Psoas muscle (tissue), 8 donors: Measurements from ENCODE around the gene FARP1. TPM values are rescaled to one million over a fixed set of nuclear protein-coding genes. Genes with fewer than 3 reads are reported as not detected.

Source experiments
- ATAC-seq, 4 donors: fragments of 200-7000 bp; cut with Tn5 transposase; one replicate each; pipeline ENCODE4 v1.9.1; 2020; ENCODE audit warnings: moderate library complexity in 3 of 4, mild to moderate bottlenecking in 2 of 4
- DNase-seq, 2 donors: peaks; one replicate each; pipeline ENCODE4 v3.0.0-alpha.2; 2020
- H3K27ac ChIP-seq: fragments of 200-600 bp; one replicate; pipeline ENCODE4 v1.8.0; 2022
- H3K27me3 ChIP-seq, 3 donors: fragments of 200-600 bp in 1 of 3; one replicate each; pipeline versions ENCODE4 v1.6.1 to v1.8.0; 2013 to 2022; ENCODE audit warnings: low read length in 2 of 3, mild to moderate bottlenecking in 2 of 3, moderate library complexity in 1 of 3; ENCODE audit not compliant: insufficient read depth in 3 of 3
- H3K36me3 ChIP-seq, 2 donors: fragments of 200-600 bp in 1 of 2; one replicate each; pipeline versions ENCODE4 v1.6.1 to v1.8.0; 2013 to 2022; ENCODE audit warnings: low read depth in 1 of 2, mild to moderate bottlenecking in 1 of 2, moderate library complexity in 1 of 2; ENCODE audit not compliant: insufficient read depth in 1 of 2
- H3K4me1 ChIP-seq: fragments of 200-600 bp; one replicate; pipeline ENCODE4 v1.8.0; 2022
- H3K4me3 ChIP-seq: fragments of 200-600 bp; one replicate; pipeline ENCODE4 v1.8.0; 2022; ENCODE audit warnings: mild to moderate bottlenecking
- H3K9me3 ChIP-seq: fragments of 200-600 bp; one replicate; pipeline ENCODE4 v1.8.0; 2022
- WGBS, 3 donors: extraction: QIAGEN DNeasy Blood & Tissue Kit; methylation state at CpG; one replicate each; pipeline versions ENCODE4 v1.1.6 to v1.1.7; 2013; 5-methylcytosine and 5-hydroxymethylcytosine counted together
- intact Hi-C, 2 donors: fragments of 100-400 bp; cut with DNase I; formaldehyde crosslinking; loops; one replicate each; pipeline versions ENCODE4 v1.11.0 to v1.14.2; 2022
- polyA plus RNA-seq, 3 donors: library from polyadenylated mRNA; stranded (reverse); fragments of 200-250 nt; gene quantifications; one replicate each; pipeline ENCODE4 v1.2.3, GENCODE V29; 2013
- total RNA-seq, 4 donors: library from RNA; stranded (reverse); fragmentation: NEBNext Ultra II Directional in 2 of 4; extraction: Animal tissue kit (Norgen Biotek cat#: 25700) in 2 of 4; gene quantifications; one replicate each; pipeline versions ENCODE4 v1.2.1 to v1.2.4, GENCODE V29; 2021 to 2023
- TF ChIP-seq, protein P1 (sequence below): fragments of 200-600 bp; IDR thresholded peaks from one replicate; pipeline ENCODE4 v1.8.0; 2022; ENCODE audit warnings: antibody characterized with exemption
- donor health status: healthy with polysubstance abuse.
- donor health status: DM: no; HTN: no; CAD: no; lungs with moderate emphysema.
- donor health status: Bipolar disorder and iron deficiency.
- donor health status: healthy.
- donor health status: DM: yes; HTN: yes; CAD: no.
- donor health status: DM: no; HTN: no; CAD: no.
- donor health status: DM: no; HTN: no; CAD: no.
- donor health status: DM: yes; HTN: yes; CAD: no.

Gene FARP1
- total and polyA plus RNA-seq, 7 donors, result 5.7 to 19.4 (median 9.2) TPM

DNA sequence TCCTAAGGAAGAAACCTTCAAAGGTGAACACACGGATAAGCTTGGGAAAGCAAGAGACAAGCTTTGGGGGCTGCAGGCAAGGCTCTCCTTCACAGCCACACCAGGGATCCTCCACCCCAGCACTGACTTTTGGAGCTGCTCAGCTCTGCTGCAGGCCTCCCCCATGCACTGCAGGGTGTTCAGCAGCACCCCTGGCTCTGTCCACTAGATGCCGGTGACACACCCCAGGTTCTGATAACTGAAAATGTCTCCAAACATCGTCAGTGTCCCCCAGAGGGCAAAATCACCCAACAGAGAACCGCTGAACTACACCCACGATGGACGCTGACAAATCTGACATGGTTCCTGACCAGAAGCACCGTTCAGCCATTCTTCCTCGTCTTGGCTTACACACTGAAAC is 343.5 kb downstream of the FARP1 start:
- intact Hi-C loops, result loop anchor here in 1 of 2 donors (5.0 kb wide), 1 partner anchor 41 kb away; no protein-coding TSS in a partner anchor
- DNase-seq (no peak), ATAC-seq (no peak)
- H3K9me3 ChIP-seq, result no peaks in the 10 kb centered on the region
- H3K36me3 ChIP-seq, result no peaks in the 10 kb centered on the region
- H3K27me3 ChIP-seq, result no peaks in the 10 kb centered on the region
- 60 to 70% (median 69%) methylated on average over 8 of the region's 8 CpGs for WGBS, 3 donors
- no peak overlapping the region for H3K4me3 ChIP-seq
- H3K4me1 ChIP-seq, result peaks cover 66% of the 10 kb centered on the region
- no peak overlapping the region for H3K27ac ChIP-seq
- TF ChIP-seq, protein P1, sequence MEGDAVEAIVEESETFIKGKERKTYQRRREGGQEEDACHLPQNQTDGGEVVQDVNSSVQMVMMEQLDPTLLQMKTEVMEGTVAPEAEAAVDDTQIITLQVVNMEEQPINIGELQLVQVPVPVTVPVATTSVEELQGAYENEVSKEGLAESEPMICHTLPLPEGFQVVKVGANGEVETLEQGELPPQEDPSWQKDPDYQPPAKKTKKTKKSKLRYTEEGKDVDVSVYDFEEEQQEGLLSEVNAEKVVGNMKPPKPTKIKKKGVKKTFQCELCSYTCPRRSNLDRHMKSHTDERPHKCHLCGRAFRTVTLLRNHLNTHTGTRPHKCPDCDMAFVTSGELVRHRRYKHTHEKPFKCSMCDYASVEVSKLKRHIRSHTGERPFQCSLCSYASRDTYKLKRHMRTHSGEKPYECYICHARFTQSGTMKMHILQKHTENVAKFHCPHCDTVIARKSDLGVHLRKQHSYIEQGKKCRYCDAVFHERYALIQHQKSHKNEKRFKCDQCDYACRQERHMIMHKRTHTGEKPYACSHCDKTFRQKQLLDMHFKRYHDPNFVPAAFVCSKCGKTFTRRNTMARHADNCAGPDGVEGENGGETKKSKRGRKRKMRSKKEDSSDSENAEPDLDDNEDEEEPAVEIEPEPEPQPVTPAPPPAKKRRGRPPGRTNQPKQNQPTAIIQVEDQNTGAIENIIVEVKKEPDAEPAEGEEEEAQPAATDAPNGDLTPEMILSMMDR, result no peak

DNA sequence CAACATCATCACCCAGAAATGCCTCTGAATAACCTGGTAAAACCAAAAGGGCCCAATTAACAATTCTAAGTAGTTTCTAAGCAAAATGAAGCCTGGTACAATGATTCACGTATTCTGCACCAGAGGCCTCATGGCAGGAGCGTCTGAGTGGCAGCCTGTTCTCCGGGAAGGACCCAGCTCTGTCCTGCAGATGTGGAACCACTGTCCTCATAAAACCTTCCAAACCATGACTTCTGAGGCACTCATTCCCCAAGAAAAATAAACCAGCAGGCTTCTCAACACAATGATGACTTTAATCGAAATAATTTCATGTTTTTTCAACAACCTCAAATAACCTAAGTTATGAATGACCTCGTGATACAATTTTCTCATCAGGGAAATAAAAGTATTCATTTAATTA is 344.1 kb downstream of the FARP1 start:
- 60 to 73% (median 64%) methylated on average over 5 of the region's 5 CpGs for WGBS, 3 donors
- intact Hi-C loops, result loop anchor here in 1 of 2 donors (5.0 kb wide), 1 partner anchor 40 kb away; no protein-coding TSS in a partner anchor
- TF ChIP-seq, protein P1, result no peak
- Histone ChIP-seq H3K4me3 (no peak overlapping the region), H3K27ac (no peak overlapping the region), H3K36me3 (no peaks in the 10 kb centered on the region), H3K9me3 (no peaks in the 10 kb centered on the region), H3K4me1 (peaks cover 60% of the 10 kb centered on the region), H3K27me3 (no peaks in the 10 kb centered on the region)
- DNase-seq, result no peak
- ATAC-seq, result no peak

DNA sequence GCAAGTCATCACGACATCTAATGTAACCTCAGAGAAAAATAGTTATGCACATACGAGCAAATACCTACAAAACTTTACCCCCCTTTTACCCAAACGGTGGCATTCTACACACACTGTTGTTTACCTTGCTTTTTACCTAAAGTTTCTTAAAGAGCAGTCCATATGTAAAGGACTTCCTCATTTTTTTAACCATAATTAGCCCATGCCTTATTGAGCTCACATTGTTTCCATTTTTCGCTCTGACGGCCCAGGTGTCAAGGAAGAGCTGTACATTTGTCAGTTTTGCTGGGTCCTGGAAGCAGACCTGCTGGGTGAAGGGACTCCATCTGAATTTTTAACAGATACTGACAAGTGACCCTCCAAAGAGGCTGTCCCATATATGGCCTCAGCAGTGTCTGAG is 344.6 kb downstream of the FARP1 start:
- DNase-seq, result no peak
- H3K36me3 ChIP-seq, result no peaks in the 10 kb centered on the region
- 78 to 82% (median 81%) methylated on average over 5 of the region's 5 CpGs for WGBS, 3 donors
- peaks cover 59% of the 10 kb centered on the region for H3K4me1 ChIP-seq
- H3K4me3 ChIP-seq, result no peak overlapping the region
- no peak overlapping the region for H3K27ac ChIP-seq
- H3K9me3 ChIP-seq, result no peaks in the 10 kb centered on the region
- ATAC-seq, result no peak
- no peaks in the 10 kb centered on the region for H3K27me3 ChIP-seq
- intact Hi-C loops, result loop anchor here in 1 of 2 donors (5.0 kb wide), 1 partner anchor 40 kb away; no protein-coding TSS in a partner anchor
- TF ChIP-seq, protein P1, result no peak

DNA sequence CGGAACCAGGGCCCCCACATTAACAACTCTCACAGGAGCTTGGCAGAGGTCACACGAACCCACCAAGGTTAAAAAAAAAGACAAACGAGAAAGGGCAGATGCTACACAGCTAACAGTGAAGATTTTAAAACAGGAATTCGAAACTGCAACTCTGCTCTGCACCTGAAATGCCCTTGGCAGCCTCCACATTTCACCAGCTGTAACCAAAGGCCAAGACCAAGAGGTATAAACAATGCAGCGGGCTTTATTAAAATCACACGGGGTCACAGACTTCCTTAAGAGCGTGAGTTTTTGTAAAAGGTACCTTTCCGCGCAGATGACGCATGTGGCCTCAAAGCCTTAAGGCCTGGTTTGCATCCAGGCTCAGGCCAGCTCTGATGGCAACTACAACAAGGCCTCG is 345.8 kb downstream of the FARP1 start:
- Histone ChIP-seq H3K27ac (no peak overlapping the region), H3K27me3 (no peaks in the 10 kb centered on the region), H3K4me3 (no peak overlapping the region), H3K4me1 (peaks cover 47% of the 10 kb centered on the region), H3K36me3 (no peaks in the 10 kb centered on the region), H3K9me3 (no peaks in the 10 kb centered on the region)
- no peak for ATAC-seq
- intact Hi-C loops, result loop anchor here in 1 of 2 donors (5.0 kb wide), 1 partner anchor 39 kb away; no protein-coding TSS in a partner anchor
- TF ChIP-seq, protein P1, result no peak
- WGBS, 3 donors, result 74 to 81% (median 77%) methylated on average over 11 of the region's 11 CpGs
- DNase-seq, result no peak
